ENCODE data around the gene MAP2.

The MAP2 gene

DNA sequence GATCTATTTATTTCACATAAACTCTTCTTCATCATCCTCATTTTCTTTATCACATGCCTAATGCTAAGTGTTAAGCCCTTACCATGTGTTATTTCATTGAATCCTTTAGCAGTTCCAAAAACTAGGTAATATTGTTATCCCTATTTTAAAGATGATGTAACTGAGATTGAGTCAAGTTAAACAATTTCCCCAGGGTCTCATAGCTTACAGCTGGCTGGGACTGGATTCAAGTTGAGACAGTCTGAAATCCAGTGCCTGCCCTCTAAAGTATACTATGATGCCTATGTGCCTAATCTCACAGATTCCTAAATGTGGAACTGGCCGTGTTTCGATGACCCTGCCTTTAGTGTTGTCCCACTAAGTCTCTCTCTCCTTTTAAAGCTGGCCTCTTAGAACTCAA lies 108.5 kb downstream of the MAP2 start:
- in situ Hi-C loops (cut with HindIII; ENCODE audit: low pct_ligation_motif_present, low sequenced_read_pairs): no loop called here
- Histone ChIP-seq H3K27me3 (replicated peaks) (no peaks in the 10 kb centered on the region), H3K4me3 (ENCODE audit: low read depth, low read length) (no peak overlapping the region), H3K36me3 (replicated peaks) (no peaks in the 10 kb centered on the region), H3K27ac (no peak overlapping the region)
- no peak for DNase-seq
- TF ChIP-seq, protein P1, sequence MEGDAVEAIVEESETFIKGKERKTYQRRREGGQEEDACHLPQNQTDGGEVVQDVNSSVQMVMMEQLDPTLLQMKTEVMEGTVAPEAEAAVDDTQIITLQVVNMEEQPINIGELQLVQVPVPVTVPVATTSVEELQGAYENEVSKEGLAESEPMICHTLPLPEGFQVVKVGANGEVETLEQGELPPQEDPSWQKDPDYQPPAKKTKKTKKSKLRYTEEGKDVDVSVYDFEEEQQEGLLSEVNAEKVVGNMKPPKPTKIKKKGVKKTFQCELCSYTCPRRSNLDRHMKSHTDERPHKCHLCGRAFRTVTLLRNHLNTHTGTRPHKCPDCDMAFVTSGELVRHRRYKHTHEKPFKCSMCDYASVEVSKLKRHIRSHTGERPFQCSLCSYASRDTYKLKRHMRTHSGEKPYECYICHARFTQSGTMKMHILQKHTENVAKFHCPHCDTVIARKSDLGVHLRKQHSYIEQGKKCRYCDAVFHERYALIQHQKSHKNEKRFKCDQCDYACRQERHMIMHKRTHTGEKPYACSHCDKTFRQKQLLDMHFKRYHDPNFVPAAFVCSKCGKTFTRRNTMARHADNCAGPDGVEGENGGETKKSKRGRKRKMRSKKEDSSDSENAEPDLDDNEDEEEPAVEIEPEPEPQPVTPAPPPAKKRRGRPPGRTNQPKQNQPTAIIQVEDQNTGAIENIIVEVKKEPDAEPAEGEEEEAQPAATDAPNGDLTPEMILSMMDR (IDR thresholded peaks at IDR 0.05; ENCODE audit: low read depth, low read length, missing control alignments): no peak

DNA sequence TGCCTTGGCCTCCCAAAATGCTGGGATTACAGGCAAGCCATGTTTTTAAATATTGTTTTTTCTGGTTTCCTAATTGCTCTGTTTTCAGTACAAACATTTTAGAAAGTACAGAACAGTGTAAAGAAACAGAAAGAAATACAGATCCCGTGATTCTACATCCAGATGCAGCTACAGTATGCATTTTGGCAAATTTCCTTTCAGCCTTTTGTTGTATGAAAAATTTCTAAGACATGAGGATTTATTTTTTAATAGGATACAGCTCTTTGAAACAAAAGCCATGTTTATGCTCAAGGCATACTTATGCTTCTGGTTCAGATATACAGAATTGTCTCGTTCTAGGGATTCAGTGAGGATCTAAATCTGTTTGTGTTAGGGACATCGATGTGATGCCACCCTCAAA lies 109.5 kb downstream of the MAP2 start:
- H3K27ac ChIP-seq: no peak overlapping the region
- H3K4me3 ChIP-seq (ENCODE audit: low read depth, low read length): no peak overlapping the region
- in situ Hi-C loops (cut with HindIII; ENCODE audit: low pct_ligation_motif_present, low sequenced_read_pairs): no loop called here
- TF ChIP-seq, protein P1 (IDR thresholded peaks at IDR 0.05; ENCODE audit: low read depth, low read length, missing control alignments): no peak
- no peaks in the 10 kb centered on the region for H3K27me3 ChIP-seq (replicated peaks)
- H3K36me3 ChIP-seq (replicated peaks): no peaks in the 10 kb centered on the region
- no peak for DNase-seq

DNA sequence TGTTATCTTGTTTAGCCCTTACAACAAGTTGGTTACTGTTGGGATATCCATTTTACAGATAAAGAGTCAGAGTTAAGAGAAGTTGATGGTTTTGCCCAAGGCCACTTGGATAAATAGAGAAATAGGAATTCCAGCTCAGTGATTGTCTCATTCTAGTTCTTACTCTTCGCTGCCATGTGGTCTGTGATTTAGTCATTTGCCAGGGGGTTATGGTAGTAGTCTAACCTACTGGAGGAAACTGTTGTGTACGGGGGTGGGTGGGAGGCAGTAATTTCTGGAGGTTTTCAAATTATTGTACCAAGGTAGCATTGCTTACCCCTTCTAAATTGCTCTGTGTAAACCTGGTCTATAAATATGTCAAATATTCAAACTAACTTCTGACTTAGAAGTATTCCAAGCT lies 110.4 kb downstream of the MAP2 start:
- in situ Hi-C loops (cut with HindIII; ENCODE audit: low pct_ligation_motif_present, low sequenced_read_pairs): no loop called here
- TF ChIP-seq, protein P1 (IDR thresholded peaks at IDR 0.05; ENCODE audit: low read depth, low read length, missing control alignments): no peak

DNA sequence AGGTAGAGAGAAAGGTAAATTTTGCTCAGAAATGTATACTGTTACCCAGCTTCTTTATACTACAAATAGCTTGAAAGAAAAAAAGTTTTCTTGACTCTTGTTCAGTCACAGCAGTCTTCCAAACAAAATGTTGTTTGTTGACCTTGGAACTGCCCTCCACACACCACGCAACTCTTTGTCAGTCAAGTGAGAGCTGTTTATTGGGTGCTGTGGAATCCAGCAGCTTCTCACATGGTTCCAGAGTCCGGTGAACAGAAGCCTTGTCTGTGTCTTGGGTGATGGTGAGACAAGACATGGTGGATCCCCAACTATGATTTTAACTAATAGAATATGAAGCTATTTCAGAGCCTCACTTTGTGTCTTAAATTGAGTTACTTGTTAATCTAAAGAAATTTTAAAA lies 112.5 kb downstream of the MAP2 start:
- no peaks in the 10 kb centered on the region for H3K27me3 ChIP-seq (replicated peaks)
- in situ Hi-C loops (cut with HindIII; ENCODE audit: low pct_ligation_motif_present, low sequenced_read_pairs): no loop called here
- H3K27ac ChIP-seq: no peak overlapping the region
- H3K36me3 ChIP-seq (replicated peaks): no peaks in the 10 kb centered on the region
- no peak for DNase-seq
- TF ChIP-seq, protein P1 (IDR thresholded peaks at IDR 0.05; ENCODE audit: low read depth, low read length, missing control alignments): no peak
- H3K4me3 ChIP-seq (ENCODE audit: low read depth, low read length): no peak overlapping the region

More for the DNA sequence above, 110.4 kb downstream of the MAP2 start:
- H3K4me3 ChIP-seq (ENCODE audit: low read depth, low read length): no peak overlapping the region
- H3K27me3 ChIP-seq (replicated peaks): no peaks in the 10 kb centered on the region
- H3K27ac ChIP-seq: no peak overlapping the region
- no peak for DNase-seq
- no peaks in the 10 kb centered on the region for H3K36me3 ChIP-seq (replicated peaks)

DNA sequence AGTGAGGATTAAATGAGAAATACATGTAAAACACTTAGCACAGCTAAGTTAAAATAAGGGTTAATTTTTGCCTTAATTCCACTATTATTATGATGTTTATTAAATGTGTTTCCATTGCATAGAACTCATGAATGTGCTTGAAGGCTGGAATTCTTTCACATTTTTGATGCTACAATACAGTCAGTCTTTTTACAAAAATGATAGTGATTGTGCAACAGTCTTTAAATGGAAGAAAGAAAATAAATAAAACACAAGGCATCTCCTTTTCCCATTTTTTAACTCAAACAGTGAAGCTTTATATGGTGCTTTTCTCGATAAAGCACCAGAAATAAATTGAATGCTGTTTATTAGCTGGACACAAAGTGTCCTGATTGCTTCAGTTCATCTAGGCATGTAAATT lies 123.9 kb downstream of the MAP2 start:
- in situ Hi-C loops (cut with HindIII; ENCODE audit: low pct_ligation_motif_present, low sequenced_read_pairs): no loop called here
- TF ChIP-seq, protein P1 (IDR thresholded peaks at IDR 0.05; ENCODE audit: low read depth, low read length, missing control alignments): no peak
- no peak overlapping the region for H3K4me3 ChIP-seq (ENCODE audit: low read depth, low read length)
- H3K27me3 ChIP-seq (replicated peaks): no peaks in the 10 kb centered on the region
- no peaks in the 10 kb centered on the region for H3K36me3 ChIP-seq (replicated peaks)
- no peak overlapping the region for H3K27ac ChIP-seq
- DNase-seq: no peak

DNA sequence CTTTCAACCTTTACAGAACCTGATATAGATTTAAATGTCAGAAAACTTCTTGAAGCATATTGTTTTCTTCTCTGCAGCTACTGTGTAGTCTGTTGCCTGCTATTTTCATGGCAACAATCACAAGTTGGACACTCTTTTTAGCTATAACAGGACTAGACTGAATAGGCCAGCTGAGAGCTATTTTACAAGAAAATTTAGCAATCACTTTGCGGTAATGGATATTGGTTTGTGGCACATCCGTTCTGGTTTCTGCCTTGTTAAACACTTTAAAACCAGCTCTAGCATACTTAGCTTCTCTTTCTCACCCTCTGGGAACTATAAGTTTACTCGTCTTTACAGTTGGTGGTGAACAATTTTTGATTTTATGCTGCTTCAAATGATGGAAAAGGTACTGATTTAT lies 125.7 kb downstream of the MAP2 start:
- Histone ChIP-seq H3K27ac (no peak overlapping the region), H3K36me3 (replicated peaks) (no peaks in the 10 kb centered on the region), H3K27me3 (replicated peaks) (no peaks in the 10 kb centered on the region), H3K4me3 (ENCODE audit: low read depth, low read length) (no peak overlapping the region)
- DNase-seq: no peak
- TF ChIP-seq, protein P1 (IDR thresholded peaks at IDR 0.05; ENCODE audit: low read depth, low read length, missing control alignments): no peak
- in situ Hi-C loops (cut with HindIII; ENCODE audit: low pct_ligation_motif_present, low sequenced_read_pairs): no loop called here
